ENCODE measurements around the gene CISD3. TPM values are rescaled to one million over a fixed set of nuclear protein-coding genes. Genes with fewer than 3 reads are reported as not detected.

CISD3 gene
- total and polyA plus RNA-seq, 2 of the 8 experiments (the other 6 are each of a cell fraction or from before 2014, with no cell fraction given): 9.4 to 11.1 TPM

GRCh38 chr17:38706505-38707216, 23.5 kb upstream of the CISD3 start:
- Histone ChIP-seq H2BK5ac (ENCODE audit: low read depth, low read length) (0 out of 2 replicates have a peak overlapping the region, but pooled peaks have one; percentile 60), H4K91ac (replicated peaks; ENCODE audit: insufficient read length, low read length) (no peak overlapping the region), H3K14ac (ENCODE audit: insufficient read length) (no peak overlapping the region), H3K4ac (replicated peaks; ENCODE audit: insufficient read length, low read depth, low read length) (no peak overlapping the region), H3K36me3 (ENCODE audit: control insufficient read depth in 2 of 4, insufficient read depth in 4 of 4, low read length in 3 of 4) (no peaks in the 10 kb centered on the region), H3K23me2 (ENCODE audit: low read depth, low read length) (peaks cover 28% of the 10 kb centered on the region), H4K20me1 (replicated peaks in 1 of 2; ENCODE audit: control insufficient read depth in 1 of 2, insufficient read depth in 2 of 2, low read length in 2 of 2) (peaks cover 5 to 11% of the 10 kb centered on the region in 2 experiments), H4K8ac (ENCODE audit: extremely low read depth, insufficient read depth, low read length) (no peak overlapping the region; the same call in 1 of the 2 replicates), H3K18ac (ENCODE audit: extremely low read depth, low read length) (peak overlapping the region; percentile 71; the same call in 1 of the 2 replicates), H3K9ac (replicated peaks in 1 of 4; ENCODE audit: extremely low read depth in 1 of 4, low read depth in 3 of 4, low read length in 3 of 4) (no peak overlapping the region), H2BK12ac (ENCODE audit: low read depth, low read length) (peak overlapping the region; percentile 90; the same call in 1 of the 2 replicates), H2AK5ac (ENCODE audit: low read depth, low read length) (no peak overlapping the region; the same call in 1 of the 2 replicates), H3K79me1 (ENCODE audit: low read depth, low read length) (no peaks in the 10 kb centered on the region), H3K23ac (ENCODE audit: insufficient read length) (no peak overlapping the region), H3K27me3 (replicated peaks in 1 of 4; ENCODE audit: control insufficient read depth in 3 of 4, extremely low read depth in 1 of 4, insufficient read depth in 3 of 4, low read length in 3 of 4) (peaks cover 15 to 62% (median 48%) of the 10 kb centered on the region in 4 experiments), H3K79me2 (ENCODE audit: control insufficient read depth in 1 of 2, insufficient read depth in 2 of 2, low read length in 2 of 2) (no peaks in the 10 kb centered on the region), H3K9me3 (ENCODE audit: insufficient read depth in 2 of 2, low read depth in 1 of 2, low read length in 1 of 2) (no peaks in the 10 kb centered on the region), H3K27ac (ENCODE audit: low read depth, low read length) (no peak overlapping the region), H2AFZ (ENCODE audit: low read length) (no peak overlapping the region), H4K5ac (ENCODE audit: insufficient read length, low read depth, low read length) (no peak overlapping the region), H3K4me2 (ENCODE audit: insufficient read depth in 1 of 2, low read depth in 2 of 2, low read length in 2 of 2) (peak overlapping the region; percentile 79 to 81), H3K56ac (replicated peaks; ENCODE audit: insufficient read length, low read depth, low read length) (no peak overlapping the region), H3K4me3 (ENCODE audit: extremely low read depth in 1 of 4, insufficient read depth in 2 of 4, low read depth in 3 of 4, low read length in 4 of 4) (peak overlapping the region; percentile 46 to 76 (median 60); a peak in 7 of 8 replicates), H2BK20ac (ENCODE audit: low read length) (no peak overlapping the region), H2BK120ac (replicated peaks; ENCODE audit: low read depth, low read length) (no peak overlapping the region), H2BK15ac (ENCODE audit: low read length) (peak overlapping the region; percentile 88), H3K4me1 (replicated peaks in 1 of 4; ENCODE audit: control insufficient read depth in 3 of 4, insufficient read depth in 4 of 4, low read length in 3 of 4) (peaks cover 7 to 40% (median 29%) of the 10 kb centered on the region in 4 experiments)
- peak in 1 of 2 experiments; percentile 54 for DNase-seq (ENCODE audit: low read depth in 1 of 2, low spot score in 2 of 2)
- ChIA-PET CTCF (ENCODE audit: partially characterized antibody) (interaction anchor here (0.6 to 3.4 kb wide), 13 partner anchors 9 to 269 kb away, joined by 3 to 30 read pairs (median 4); partner anchors contain the start of gene EPOP), POLR2A (ENCODE audit: partially characterized antibody) (interaction anchor here (0.5 to 4.5 kb wide), 13 partner anchors 9 to 96 kb away, joined by 3 to 38 read pairs (median 3); partner anchors contain the start of genes EPOP and PSMB3)
- TF ChIP-seq CTBP2 (IDR thresholded peaks at IDR 0.05; ENCODE audit: borderline replicate concordance, insufficient read depth, insufficient read length, low read length): peak; percentile 68
- TF ChIP-seq RAD21 (IDR thresholded peaks at IDR 0.05 in 1 of 2, conservative IDR thresholded peaks at IDR 0.05 in 1 of 2; ENCODE audit: low read depth in 2 of 2, low read length in 2 of 2): no peak
- TF ChIP-seq BRCA1 (IDR thresholded peaks at IDR 0.05; ENCODE audit: low read depth, low read length): no peak
- no peak for TF ChIP-seq JUN (IDR thresholded peaks at IDR 0.05; ENCODE audit: low read depth, low read length)
- TF ChIP-seq RBBP5 (IDR thresholded peaks at IDR 0.05; ENCODE audit: borderline replicate concordance, low read depth, low read length): no peak
- 0 out of 2 replicates have a peak, but pooled peaks have one; percentile 8 for TF ChIP-seq E2F6 (IDR thresholded peaks at IDR 0.05)
- TF ChIP-seq TCF12 (IDR thresholded peaks at IDR 0.05; ENCODE audit: low read depth, low read length): no peak
- FAIRE-seq: no peak
- WGBS, 2 experiments (ENCODE audit: extremely low coverage in 1 of 2, insufficient coverage in 1 of 2, insufficient read length in 1 of 2, insufficient replicate concordance in 2 of 2, low coverage in 1 of 2, low lambda C conversion rate in 2 of 2, missing lambda C conversion rate in 1 of 2): 9% methylated on average over 20 of the region's 20 CpGs; no CpG with 5 or more reads in 1 of the 2 experiments

Measured in H1 (cell line).